Body of pancreas (tissue), 4 donors: Measurements from ENCODE around the gene MSL2.

Experiments
- POLR2A ChIP-seq, 3 donors: fragments of 450-650 bp; IDR thresholded peaks; one replicate each; pipeline ENCODE4 v1.6.1; 2016; ENCODE audit warnings: antibody characterized with exemption in 3 of 3, mild to moderate bottlenecking in 2 of 3
- TF ChIP-seq, protein P1 (sequence below), 7 experiments: fragments of 450-650 bp in 4 of 7; fragments of 200-600 bp in 3 of 7; sonication (generic) in 3 of 7; IDR thresholded peaks; one replicate each; pipeline ENCODE4 v1.5.1; 2016 to 2019; ENCODE audit warnings: antibody characterized with exemption in 7 of 7

DNA sequence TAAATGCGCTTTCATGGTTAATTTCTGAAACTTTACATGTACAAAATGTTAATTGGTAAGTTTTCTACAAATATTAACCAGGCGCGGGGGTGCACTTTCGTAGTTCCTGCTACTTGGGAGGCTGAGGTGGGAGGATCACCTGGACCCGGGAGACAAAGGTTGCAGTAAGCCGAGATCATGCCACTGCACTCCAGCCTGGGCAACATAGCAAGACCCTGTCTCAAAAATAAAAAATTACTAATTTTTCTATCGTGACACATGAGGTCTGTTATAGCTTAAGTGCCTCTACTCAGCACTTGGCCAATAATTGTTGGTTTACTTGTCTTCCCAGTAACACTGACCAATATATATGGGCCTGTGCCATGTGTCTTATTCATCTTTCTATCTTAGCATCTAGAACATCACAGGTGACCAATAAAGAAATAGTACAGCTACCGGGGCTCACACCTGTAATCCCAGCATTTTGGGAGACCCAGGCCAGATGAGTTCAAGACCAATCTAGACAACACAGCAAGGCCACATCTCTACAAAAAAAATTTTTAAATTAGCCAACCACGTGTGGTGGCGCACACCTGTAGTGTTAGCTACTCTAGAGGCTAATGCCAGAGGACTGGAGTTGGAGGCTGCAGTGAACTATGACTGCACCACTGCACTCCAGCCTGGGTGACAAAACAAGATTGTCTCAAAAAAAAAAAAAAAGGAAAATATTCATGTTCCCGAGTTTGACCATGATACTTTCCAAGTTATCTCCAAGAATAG, 6.1 kb downstream of the MSL2 start:
- TF ChIP-seq, protein P1, sequence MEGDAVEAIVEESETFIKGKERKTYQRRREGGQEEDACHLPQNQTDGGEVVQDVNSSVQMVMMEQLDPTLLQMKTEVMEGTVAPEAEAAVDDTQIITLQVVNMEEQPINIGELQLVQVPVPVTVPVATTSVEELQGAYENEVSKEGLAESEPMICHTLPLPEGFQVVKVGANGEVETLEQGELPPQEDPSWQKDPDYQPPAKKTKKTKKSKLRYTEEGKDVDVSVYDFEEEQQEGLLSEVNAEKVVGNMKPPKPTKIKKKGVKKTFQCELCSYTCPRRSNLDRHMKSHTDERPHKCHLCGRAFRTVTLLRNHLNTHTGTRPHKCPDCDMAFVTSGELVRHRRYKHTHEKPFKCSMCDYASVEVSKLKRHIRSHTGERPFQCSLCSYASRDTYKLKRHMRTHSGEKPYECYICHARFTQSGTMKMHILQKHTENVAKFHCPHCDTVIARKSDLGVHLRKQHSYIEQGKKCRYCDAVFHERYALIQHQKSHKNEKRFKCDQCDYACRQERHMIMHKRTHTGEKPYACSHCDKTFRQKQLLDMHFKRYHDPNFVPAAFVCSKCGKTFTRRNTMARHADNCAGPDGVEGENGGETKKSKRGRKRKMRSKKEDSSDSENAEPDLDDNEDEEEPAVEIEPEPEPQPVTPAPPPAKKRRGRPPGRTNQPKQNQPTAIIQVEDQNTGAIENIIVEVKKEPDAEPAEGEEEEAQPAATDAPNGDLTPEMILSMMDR (IDR thresholded peaks at IDR 0.05): no peak
- TF ChIP-seq POLR2A (IDR thresholded peaks at IDR 0.05): no peak
